Suppressor macrophage treated with lipopolysaccharide for 1 hour (primary cell): ENCODE data around the gene LRBA.
A peak's percentile ranks its signal among the peaks of the same experiment; 100 is the strongest.

Experiments
- DNase-seq, 3 donors: peaks; one replicate each; pipeline ENCODE4 v3.0.0-alpha.2; 2020 to 2022

Gene LRBA

GRCh38 chr4:150354214-150354796 is 660.8 kb downstream of the LRBA start:
- no peak for DNase-seq

DNA sequence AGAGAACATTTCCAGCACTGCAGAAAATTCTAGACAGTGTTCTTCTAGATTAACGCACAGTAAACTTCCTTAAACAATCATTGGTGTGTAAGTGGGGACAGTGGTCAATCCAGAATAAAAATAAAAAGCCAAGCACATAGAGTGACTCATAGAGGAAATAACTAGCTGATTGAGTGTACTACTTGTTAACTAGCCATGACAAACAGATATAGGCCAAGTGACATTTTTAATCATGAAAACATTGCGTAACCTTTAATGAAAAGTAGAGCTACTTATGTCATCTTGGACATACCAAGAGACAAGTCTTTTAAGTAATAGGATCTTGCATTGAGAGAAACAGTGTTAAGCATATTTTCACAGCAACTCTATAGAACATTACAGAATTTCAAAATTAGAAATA is 667.0 kb downstream of the LRBA start:
- DNase-seq, result peak; percentile 35 to 86 (median 40)

- DNase-seq, result no peak
These were observed 669.8 kb downstream of the LRBA start for GRCh38 chr4:150345207-150345744.

- no peak for DNase-seq
These were observed 671.3 kb downstream of the LRBA start for GRCh38 chr4:150343796-150344195.

GRCh38 chr4:150342945-150343344 is 672.1 kb downstream of the LRBA start:
- DNase-seq, result no peak

- no peak for DNase-seq
These were observed 677.4 kb downstream of the LRBA start for GRCh38 chr4:150337734-150338133.

GRCh38 chr4:150336676-150337412 is 678.2 kb downstream of the LRBA start:
- no peak for DNase-seq

DNA sequence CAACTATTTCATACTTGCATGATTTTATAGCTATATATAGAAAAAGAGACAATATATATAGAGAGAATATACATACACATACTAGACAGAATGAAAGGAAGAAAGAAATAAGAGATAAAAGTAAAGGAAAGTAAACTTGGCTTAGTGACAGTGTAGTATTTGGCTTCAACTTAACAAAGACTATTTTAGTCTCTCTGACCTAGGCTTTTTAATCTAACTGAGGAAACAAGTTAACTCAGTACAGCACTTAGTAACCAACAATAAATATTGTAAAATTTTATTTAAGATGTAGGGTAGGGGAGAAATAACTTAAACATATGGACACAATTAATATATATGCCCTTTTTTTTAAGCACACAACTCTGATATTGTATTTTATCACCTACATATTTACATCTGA is 682.1 kb downstream of the LRBA start:
- no peak for DNase-seq

GRCh38 chr4:150332086-150332485 is 683.0 kb downstream of the LRBA start:
- no peak for DNase-seq

GRCh38 chr4:150329373-150329772 is 685.7 kb downstream of the LRBA start:
- DNase-seq, result no peak

DNA sequence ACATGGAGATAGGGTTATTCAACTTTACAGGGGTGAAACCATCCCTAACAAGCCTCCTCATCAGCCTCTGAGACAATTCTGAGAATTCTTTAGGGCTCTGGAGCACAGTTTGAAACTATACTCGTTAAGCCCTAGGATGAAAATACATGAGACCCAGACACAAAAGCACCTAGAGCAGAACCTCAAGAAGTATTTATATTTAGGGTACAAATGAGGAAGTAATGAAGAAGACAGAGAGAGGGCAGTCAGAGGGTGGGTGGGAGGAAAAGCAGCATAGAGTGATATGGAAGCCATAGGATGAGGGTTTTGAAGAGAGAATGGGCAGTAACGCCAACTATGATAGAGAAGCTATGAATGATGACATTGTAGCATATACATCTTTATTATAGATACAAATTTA is 686.6 kb downstream of the LRBA start:
- no peak for DNase-seq

GRCh38 chr4:150327262-150327780 is 687.8 kb downstream of the LRBA start:
- DNase-seq, result no peak

DNA sequence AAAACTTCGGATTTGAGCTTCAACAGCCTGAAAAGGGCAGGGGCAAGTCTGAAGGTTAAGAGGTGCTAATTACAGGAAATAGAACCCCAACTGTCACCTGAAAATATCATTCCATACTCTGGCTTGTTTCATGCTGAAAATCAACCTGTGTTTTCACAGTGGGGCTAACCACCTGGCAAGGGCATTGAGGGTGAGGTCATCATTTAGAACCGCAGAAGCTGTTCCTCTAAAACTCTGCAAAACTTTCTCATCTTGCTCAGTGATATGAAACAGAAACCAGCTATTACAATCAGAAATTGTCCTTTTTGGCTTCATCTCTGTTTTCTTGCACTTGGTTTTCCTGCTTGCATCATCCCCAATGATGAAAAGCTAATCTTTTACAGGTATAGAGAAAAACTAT is 689.2 kb downstream of the LRBA start:
- no peak for DNase-seq

GRCh38 chr4:150323406-150324325 is 691.4 kb downstream of the LRBA start:
- DNase-seq, result no peak

DNA sequence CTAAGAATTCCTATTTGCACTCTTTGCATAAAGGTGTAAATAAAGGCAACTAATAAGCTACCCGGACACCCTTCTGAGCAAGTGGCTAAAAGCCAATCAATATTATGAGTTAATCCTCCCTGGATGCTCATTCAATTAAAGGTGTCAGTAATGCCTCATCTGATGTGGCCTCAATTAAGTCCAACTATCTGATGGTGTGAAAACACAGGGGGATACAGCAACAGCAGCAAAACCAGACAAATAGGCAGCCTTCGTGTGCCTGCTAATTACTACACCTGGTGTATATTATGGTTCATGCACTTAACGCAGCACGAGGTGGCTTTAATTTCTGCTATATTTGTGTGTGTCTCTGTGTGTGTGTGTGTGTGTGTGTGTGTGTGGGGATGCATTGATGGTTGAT is 692.4 kb downstream of the LRBA start:
- DNase-seq, result no peak

GRCh38 chr4:150321113-150321512 is 694.0 kb downstream of the LRBA start:
- no peak for DNase-seq

DNA sequence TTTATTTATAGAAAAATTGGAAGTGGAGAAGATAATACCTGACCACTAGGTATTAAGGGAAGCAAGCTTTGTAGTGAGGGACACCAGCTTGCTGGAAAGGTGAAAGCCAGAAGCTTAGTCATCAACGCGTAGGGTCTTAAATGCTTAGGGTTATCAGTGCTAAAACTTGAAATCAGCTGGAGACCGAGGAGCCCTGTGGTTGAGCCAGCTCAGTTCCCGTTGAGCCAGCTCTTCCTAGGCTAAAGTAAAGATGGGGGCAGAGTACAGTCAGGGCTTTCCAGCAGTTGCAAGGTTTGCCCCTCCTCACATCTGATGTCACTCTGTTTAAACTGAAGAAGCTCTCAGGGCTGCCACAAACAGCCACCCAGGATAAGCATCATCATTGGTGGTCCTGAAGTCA is 696.1 kb downstream of the LRBA start:
- no peak for DNase-seq

- DNase-seq, result no peak
These were observed 696.6 kb downstream of the LRBA start for GRCh38 chr4:150318527-150318926.

GRCh38 chr4:150316332-150317205 is 698.5 kb downstream of the LRBA start:
- peak; percentile 10 to 33 (median 29) for DNase-seq

- no peak for DNase-seq
These were observed 699.4 kb downstream of the LRBA start for GRCh38 chr4:150315691-150316090.

- no peak for DNase-seq
These were observed 699.9 kb downstream of the LRBA start for GRCh38 chr4:150315175-150315574.

DNA sequence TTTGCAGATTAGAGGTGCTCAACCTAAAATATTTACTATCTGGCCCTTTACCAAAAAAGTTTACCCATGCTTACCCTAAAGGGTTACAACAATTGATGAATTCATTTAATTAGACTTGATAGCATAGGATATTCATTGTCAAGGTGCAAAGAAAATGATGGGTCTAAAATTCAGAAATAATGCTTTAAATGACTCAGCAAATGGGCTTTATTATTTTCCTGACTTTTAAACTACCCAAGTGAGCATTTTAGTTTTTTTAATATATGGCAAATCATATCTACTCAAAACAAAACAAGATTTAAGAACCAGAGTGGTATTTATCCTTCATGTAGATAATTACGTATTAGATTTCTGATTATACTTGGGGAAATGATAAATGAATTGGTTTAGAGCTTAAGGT is 701.1 kb downstream of the LRBA start:
- no peak for DNase-seq
